ENCODE results near the gene PRKAA2.

DNA sequence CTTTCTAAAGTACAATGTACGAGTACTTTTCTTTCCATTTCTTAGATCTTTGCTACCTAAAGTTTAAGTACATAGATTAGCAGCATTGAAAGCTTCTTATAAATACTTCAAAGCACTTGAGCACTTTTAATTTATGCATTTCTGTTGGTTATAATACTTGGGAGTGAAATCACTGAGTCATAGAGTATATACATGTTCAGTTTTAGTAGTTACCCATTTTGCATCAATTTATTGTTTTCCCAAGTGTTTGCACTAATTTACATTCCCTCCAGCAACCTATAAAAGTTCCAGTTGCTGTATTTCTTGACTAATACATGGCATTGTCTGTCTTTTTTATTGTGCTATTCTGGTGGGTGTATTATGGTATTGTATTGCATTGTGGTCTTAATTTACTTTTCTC, 20.3 kb downstream of the PRKAA2 start:
- TF ChIP-seq HOXB13 (CRISPR knock-in tag; IDR thresholded peaks at IDR 0.05; ENCODE audit: low read depth) (no peak), CTCF (IDR thresholded peaks at IDR 0.05) (no peak), RARB (CRISPR knock-in tag; IDR thresholded peaks at IDR 0.05) (no peak), EP300 (IDR thresholded peaks at IDR 0.05) (no peak), EHMT2 (IDR thresholded peaks at IDR 0.05; ENCODE audit: low read depth) (no peak), RCOR1 (IDR thresholded peaks at IDR 0.05; ENCODE audit: low read depth, low read length) (no peak), POLR2A (IDR thresholded peaks at IDR 0.05; ENCODE audit: low read length) (no peak), ATOH8 (CRISPR knock-in tag; IDR thresholded peaks at IDR 0.05; ENCODE audit: low read depth) (no peak), JUN (IDR thresholded peaks at IDR 0.05) (no peak), JUNB (IDR thresholded peaks at IDR 0.05) (no peak), MYC (IDR thresholded peaks at IDR 0.05; ENCODE audit: borderline replicate concordance, low read length) (no peak), POLR2AphosphoS2 (conservative IDR thresholded peaks at IDR 0.05; ENCODE audit: low read length) (no peak)
- TF ChIP-seq, protein P1, sequence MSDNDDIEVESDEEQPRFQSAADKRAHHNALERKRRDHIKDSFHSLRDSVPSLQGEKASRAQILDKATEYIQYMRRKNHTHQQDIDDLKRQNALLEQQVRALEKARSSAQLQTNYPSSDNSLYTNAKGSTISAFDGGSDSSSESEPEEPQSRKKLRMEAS (IDR thresholded peaks at IDR 0.05): no peak
